Endodermal cell (in vitro differentiated cells): ENCODE results near the gene ZNF618. TPM values are rescaled to one million over a fixed set of nuclear protein-coding genes. Genes with fewer than 3 reads are reported as not detected.

Source experiments
- DNase-seq: peaks from one replicate; pipeline ENCODE4 v3.0.0-alpha.2; 2017
- H3K27ac ChIP-seq: 2 replicates; pipeline ENCODE4 v1.5.1; 2013; ENCODE audit warnings: mild to moderate bottlenecking, low read depth, low read length, moderate library complexity
- H3K27me3 ChIP-seq: 2 replicates; pipeline ENCODE4 v1.6.1; 2013; ENCODE audit warnings: mild to moderate bottlenecking, low read length, moderate library complexity; ENCODE audit not compliant: insufficient read depth, control insufficient read depth, poor library complexity, severe bottlenecking
- H3K36me3 ChIP-seq: 2 replicates; pipeline ENCODE4 v1.7.0; 2013; ENCODE audit warnings: mild to moderate bottlenecking, low read length, moderate library complexity; ENCODE audit not compliant: control insufficient read depth, insufficient read depth
- H3K4me1 ChIP-seq: one replicate; pipeline ENCODE4 v1.7.0; 2013; ENCODE audit warnings: low read length; ENCODE audit not compliant: control insufficient read depth, insufficient read depth
- H3K4me3 ChIP-seq: 2 replicates; pipeline ENCODE4 v1.5.1; 2013; ENCODE audit warnings: mild to moderate bottlenecking, low read length, moderate library complexity
- H3K9ac ChIP-seq: 2 replicates; pipeline ENCODE4 v1.6.1; 2013; ENCODE audit warnings: mild to moderate bottlenecking, low read length, moderate library complexity; ENCODE audit not compliant: poor library complexity, severe bottlenecking; ENCODE audit errors: extremely low read depth
- H3K9me3 ChIP-seq: 2 replicates; pipeline ENCODE4 v1.6.1; 2013; ENCODE audit warnings: mild to moderate bottlenecking, low read length, moderate library complexity; ENCODE audit not compliant: control insufficient read depth
- H3K27ac Mint-ChIP-seq: 2 replicates; pipeline ENCODE4 v1.8.0; 2020; ENCODE audit warnings: mixed read lengths
- H3K27me3 Mint-ChIP-seq: 2 replicates; pipeline ENCODE4 v1.8.0; 2021; ENCODE audit warnings: mild to moderate bottlenecking, mixed read lengths; ENCODE audit not compliant: insufficient read depth
- H3K36me3 Mint-ChIP-seq: 2 replicates; pipeline ENCODE4 v1.8.0; 2020; ENCODE audit warnings: low read depth, mixed read lengths
- H3K4me1 Mint-ChIP-seq: 2 replicates; pipeline ENCODE4 v1.8.0; 2020; ENCODE audit warnings: mixed read lengths
- H3K4me3 Mint-ChIP-seq: 2 replicates; pipeline ENCODE4 v1.8.0; 2020; ENCODE audit warnings: mild to moderate bottlenecking, moderate library complexity, mixed read lengths
- H3K9me3 Mint-ChIP-seq: 2 replicates; pipeline ENCODE4 v1.8.0; 2020; ENCODE audit warnings: mild to moderate bottlenecking, mixed read lengths
- WGBS, 2 experiments: methylation state at CpG; one replicate each; pipeline versions ENCODE4 v1.1.5 to v1.1.7; 2013; ENCODE audit warnings: missing lambda C conversion rate in 2 of 2, mixed read lengths in 1 of 2; ENCODE audit not compliant: insufficient coverage in 1 of 2, insufficient read length in 1 of 2; 5-methylcytosine and 5-hydroxymethylcytosine counted together
- total RNA-seq, 2 donors: library from RNA; stranded (reverse); fragmentation: NEBNext Ultra II Directional in 1 of 2; extraction: Animal tissue kit (Norgen Biotek cat#: 25700) in 1 of 2; gene quantifications; 2 replicates in 1 of 2; 3 replicates in 1 of 2; pipeline ENCODE4 v1.2.1, GENCODE V29; 2021
- TF ChIP-seq, protein P1 (sequence below): fragments of 200-600 bp; sonication (generic); conservative IDR thresholded peaks from 2 replicates; pipeline ENCODE4 v1.5.0; 2021; ENCODE audit warnings: antibody characterized with exemption, mild to moderate bottlenecking

Gene ZNF618
- total RNA-seq, 2 donors from 2014 or later, result 34.5 to 37.5 TPM

DNA sequence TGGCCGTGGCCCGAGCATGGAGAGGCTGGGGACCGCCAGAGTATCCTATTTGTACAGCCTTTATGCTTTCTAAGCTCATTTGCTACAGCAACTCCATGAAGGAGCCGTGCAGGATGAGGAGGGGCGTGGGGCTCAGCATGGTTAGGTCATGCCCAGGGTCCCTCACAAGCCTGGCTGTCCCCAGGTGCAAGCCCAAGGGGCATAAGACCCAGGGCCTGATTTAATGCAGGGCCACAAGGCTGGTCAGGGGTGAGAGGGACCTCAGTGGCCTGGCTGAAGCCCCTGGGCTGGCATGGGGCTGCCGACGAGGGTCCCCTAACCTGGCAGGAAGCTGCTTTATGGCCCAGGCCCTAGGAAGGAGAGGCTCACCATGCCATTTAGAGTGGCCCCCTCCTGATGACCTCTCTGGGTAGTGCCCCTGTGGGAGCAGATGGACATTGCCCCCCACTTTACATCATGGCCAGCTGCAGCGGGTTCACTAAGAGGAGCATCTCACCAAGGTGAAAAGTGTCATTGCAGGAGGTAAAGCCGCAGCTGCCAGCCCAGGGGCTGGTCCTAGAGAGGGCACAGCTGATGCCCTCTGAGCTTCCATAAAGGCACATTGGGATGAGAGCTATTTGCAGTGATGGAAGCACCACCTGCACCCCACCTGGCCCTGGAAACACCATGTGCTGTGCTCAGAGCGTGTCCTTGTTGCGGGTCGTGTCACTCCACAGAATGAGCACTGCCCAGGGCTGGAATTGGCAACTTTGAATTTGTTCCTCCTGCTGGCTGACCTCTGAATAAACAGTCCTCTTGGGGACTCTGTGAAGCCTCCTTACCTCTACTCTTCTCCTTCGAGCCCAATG lies 58.9 kb downstream of the ZNF618 start:
- no peaks in the 10 kb centered on the region for H3K36me3 ChIP-seq
- Mint-ChIP-seq H3K9me3 (no peaks in the 10 kb centered on the region), H3K4me1 (peaks cover 5% of the 10 kb centered on the region), H3K36me3 (peaks cover 3% of the 10 kb centered on the region), H3K4me3 (no peak overlapping the region), H3K27ac (peak overlapping the region; percentile 36), H3K27me3 (no peaks in the 10 kb centered on the region)
- TF ChIP-seq, protein P1, sequence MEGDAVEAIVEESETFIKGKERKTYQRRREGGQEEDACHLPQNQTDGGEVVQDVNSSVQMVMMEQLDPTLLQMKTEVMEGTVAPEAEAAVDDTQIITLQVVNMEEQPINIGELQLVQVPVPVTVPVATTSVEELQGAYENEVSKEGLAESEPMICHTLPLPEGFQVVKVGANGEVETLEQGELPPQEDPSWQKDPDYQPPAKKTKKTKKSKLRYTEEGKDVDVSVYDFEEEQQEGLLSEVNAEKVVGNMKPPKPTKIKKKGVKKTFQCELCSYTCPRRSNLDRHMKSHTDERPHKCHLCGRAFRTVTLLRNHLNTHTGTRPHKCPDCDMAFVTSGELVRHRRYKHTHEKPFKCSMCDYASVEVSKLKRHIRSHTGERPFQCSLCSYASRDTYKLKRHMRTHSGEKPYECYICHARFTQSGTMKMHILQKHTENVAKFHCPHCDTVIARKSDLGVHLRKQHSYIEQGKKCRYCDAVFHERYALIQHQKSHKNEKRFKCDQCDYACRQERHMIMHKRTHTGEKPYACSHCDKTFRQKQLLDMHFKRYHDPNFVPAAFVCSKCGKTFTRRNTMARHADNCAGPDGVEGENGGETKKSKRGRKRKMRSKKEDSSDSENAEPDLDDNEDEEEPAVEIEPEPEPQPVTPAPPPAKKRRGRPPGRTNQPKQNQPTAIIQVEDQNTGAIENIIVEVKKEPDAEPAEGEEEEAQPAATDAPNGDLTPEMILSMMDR, result peak; percentile 42
- peaks cover 2% of the 10 kb centered on the region for H3K4me1 ChIP-seq
- 93 to 95% methylated on average over 9 to 13 of the region's 13 CpGs for WGBS, 2 experiments
- no peaks in the 10 kb centered on the region for H3K27me3 ChIP-seq
- H3K9me3 ChIP-seq, result no peaks in the 10 kb centered on the region
- H3K4me3 ChIP-seq, result no peak overlapping the region
- no peak overlapping the region for H3K9ac ChIP-seq
- no peak for DNase-seq
- H3K27ac ChIP-seq, result peak overlapping the region; percentile 16

DNA sequence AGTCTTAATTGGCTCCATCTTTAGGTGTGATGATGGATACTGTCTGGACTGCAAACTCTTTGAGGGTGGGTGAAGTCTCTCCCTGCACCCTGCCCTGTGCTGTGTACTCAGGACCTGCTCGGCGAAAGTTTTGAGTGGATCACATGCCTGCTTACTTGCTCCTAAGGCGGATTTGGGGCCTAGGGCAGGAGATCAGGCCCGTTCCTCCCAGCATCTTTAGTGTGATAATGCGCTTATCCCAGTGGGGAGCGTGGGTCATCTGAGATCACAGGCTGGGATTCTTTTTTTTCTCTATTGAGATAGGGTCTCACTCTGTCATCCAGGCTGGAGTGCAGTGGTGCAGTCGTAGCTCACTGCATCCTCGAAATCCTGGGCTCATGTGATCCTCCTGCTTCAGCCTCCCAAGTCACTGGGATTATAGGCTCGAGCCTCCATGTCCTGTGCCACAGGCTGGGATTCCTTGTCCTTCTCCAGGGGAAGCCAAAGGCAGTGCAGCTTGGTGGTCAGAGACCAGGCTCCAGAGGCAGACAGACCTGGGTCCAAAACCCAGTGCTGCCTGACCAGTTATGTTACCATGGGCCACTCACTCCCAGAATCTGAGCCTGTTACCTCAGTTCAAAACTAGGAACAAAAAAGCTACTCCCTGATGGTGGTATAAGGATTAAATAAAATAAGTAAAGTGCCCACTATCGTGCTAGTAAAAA lies 59.7 kb downstream of the ZNF618 start:
- peak; percentile 62 for DNase-seq
- 90 to 91% methylated on average over 9 to 10 of the region's 10 CpGs for WGBS, 2 experiments
- H3K27ac Mint-ChIP-seq, result peak overlapping the region; percentile 36
- peaks cover 3% of the 10 kb centered on the region for H3K36me3 Mint-ChIP-seq
- H3K27me3 ChIP-seq, result no peaks in the 10 kb centered on the region
- no peak overlapping the region for H3K9ac ChIP-seq
- H3K4me1 ChIP-seq, result peaks cover 2% of the 10 kb centered on the region
- TF ChIP-seq, protein P1, result no peak
- H3K36me3 ChIP-seq, result no peaks in the 10 kb centered on the region
- H3K27me3 Mint-ChIP-seq, result no peaks in the 10 kb centered on the region
- no peaks in the 10 kb centered on the region for H3K9me3 ChIP-seq
- no peak overlapping the region for H3K4me3 Mint-ChIP-seq
- peaks cover 7% of the 10 kb centered on the region for H3K4me1 Mint-ChIP-seq
- no peaks in the 10 kb centered on the region for H3K9me3 Mint-ChIP-seq
- H3K4me3 ChIP-seq, result no peak overlapping the region
- no peak overlapping the region for H3K27ac ChIP-seq

DNA sequence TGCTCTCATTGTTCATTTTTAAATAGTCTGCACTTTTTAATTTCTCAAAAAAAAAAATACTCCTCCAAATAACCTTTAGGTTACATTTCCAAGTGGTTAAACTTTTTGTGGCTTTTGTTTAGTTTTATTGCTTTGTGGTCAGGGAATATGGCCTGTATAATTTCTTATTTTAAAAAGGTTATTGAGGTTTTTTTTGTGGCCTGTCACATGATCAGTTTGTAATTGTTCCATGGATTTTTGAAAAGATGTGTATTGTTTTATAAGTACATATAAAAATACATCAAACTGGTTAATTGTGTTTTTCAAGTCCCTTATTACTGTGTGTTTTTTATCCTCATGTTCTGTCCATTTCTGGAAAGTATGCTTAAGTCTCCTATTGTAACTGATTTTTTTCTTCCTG lies 64.0 kb downstream of the ZNF618 start:
- Histone ChIP-seq H3K4me3 (no peak overlapping the region), H3K27ac (no peak overlapping the region), H3K36me3 (peaks cover 4% of the 10 kb centered on the region), H3K9me3 (no peaks in the 10 kb centered on the region), H3K4me1 (peaks cover 2% of the 10 kb centered on the region), H3K27me3 (no peaks in the 10 kb centered on the region), H3K9ac (no peak overlapping the region)
- Mint-ChIP-seq H3K4me1 (peaks cover 11% of the 10 kb centered on the region), H3K9me3 (no peaks in the 10 kb centered on the region), H3K27ac (no peak overlapping the region), H3K4me3 (no peak overlapping the region), H3K27me3 (no peaks in the 10 kb centered on the region), H3K36me3 (peaks cover 9% of the 10 kb centered on the region)
- DNase-seq, result no peak
- TF ChIP-seq, protein P1, result no peak
